Ishikawa (cell line): ENCODE data around the gene DKK3.

Experiments
- CEBPB ChIP-seq: IDR thresholded peaks from 2 replicates; pipeline ENCODE4 v1.6.1; 2012
- CREB1 ChIP-seq: IDR thresholded peaks from 2 replicates; pipeline ENCODE4 v1.6.1; 2012; ENCODE audit warnings: low read depth
- EGR1 ChIP-seq: IDR thresholded peaks from 2 replicates; pipeline ENCODE4 v1.6.1; 2012
- EP300 ChIP-seq: IDR thresholded peaks from 2 replicates; pipeline ENCODE4 v1.6.1; 2012; ENCODE audit warnings: borderline replicate concordance
- FOXM1 ChIP-seq: IDR thresholded peaks from 2 replicates; pipeline ENCODE4 v1.6.1; 2012; ENCODE audit warnings: low read depth, borderline replicate concordance
- MAX ChIP-seq: IDR thresholded peaks from 2 replicates; pipeline ENCODE4 v1.6.1; 2012
- NFIC ChIP-seq: IDR thresholded peaks from 2 replicates; pipeline ENCODE4 v1.6.1; 2012
- RAD21 ChIP-seq: IDR thresholded peaks from 2 replicates; pipeline ENCODE4 v1.6.1; 2012; ENCODE audit warnings: low read depth
- REST ChIP-seq: IDR thresholded peaks from 2 replicates; pipeline ENCODE4 v1.6.1; 2012; ENCODE audit warnings: low read depth, mild to moderate bottlenecking
- TAF1 ChIP-seq: IDR thresholded peaks from 2 replicates; pipeline ENCODE4 v1.6.1; 2012; ENCODE audit warnings: low read depth, mild to moderate bottlenecking
- TCF12 ChIP-seq: IDR thresholded peaks from 2 replicates; pipeline ENCODE4 v1.6.1; 2012; ENCODE audit warnings: low read depth
- TEAD4 ChIP-seq: IDR thresholded peaks from 2 replicates; pipeline ENCODE4 v1.6.1; 2012
- USF1 ChIP-seq: IDR thresholded peaks from 2 replicates; pipeline ENCODE4 v1.6.1; 2012
- YY1 ChIP-seq: IDR thresholded peaks from 2 replicates; pipeline ENCODE4 v1.6.1; 2012; ENCODE audit warnings: low read depth
- ZBTB7A ChIP-seq: IDR thresholded peaks from 2 replicates; pipeline ENCODE4 v1.6.1; 2012; ENCODE audit warnings: low read depth

DKK3 gene

GRCh38 chr11:11946180-11946579, 62.2 kb downstream of the DKK3 start:
- TF ChIP-seq USF1 (no peak), EGR1 (no peak), EP300 (no peak), MAX (no peak), REST (no peak), ZBTB7A (no peak), YY1 (no peak), TAF1 (no peak), CREB1 (no peak), TEAD4 (no peak), FOXM1 (no peak)

DNA sequence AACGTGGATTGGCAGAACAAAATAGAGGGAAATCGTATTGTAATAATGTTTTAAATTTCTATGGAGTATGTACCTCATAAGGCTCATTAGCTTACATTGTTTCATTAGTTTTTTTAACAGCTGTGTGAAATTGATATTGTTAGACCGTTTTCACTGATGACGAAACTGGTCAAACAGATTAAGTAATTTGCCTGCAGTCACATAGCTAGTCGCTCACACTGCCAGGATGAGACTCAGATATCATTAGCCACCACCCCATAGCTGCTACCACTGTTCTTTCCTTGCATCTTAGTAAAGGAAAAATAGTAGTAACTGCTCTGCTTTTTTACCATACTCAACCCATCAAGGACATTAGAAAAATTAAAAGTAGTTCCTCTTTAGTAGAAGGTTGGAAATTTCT, 64.0 kb downstream of the DKK3 start:
- TF ChIP-seq EP300 = no peak
- TF ChIP-seq CREB1 = no peak
- TF ChIP-seq TAF1 = no peak
- no peak for TF ChIP-seq YY1
- TF ChIP-seq TEAD4 = no peak
- no peak for TF ChIP-seq RAD21
- no peak for TF ChIP-seq EGR1
- no peak for TF ChIP-seq FOXM1
- TF ChIP-seq TCF12 = no peak
- no peak for TF ChIP-seq ZBTB7A
- TF ChIP-seq MAX = no peak
- TF ChIP-seq USF1 = no peak
- TF ChIP-seq CEBPB = no peak

DNA sequence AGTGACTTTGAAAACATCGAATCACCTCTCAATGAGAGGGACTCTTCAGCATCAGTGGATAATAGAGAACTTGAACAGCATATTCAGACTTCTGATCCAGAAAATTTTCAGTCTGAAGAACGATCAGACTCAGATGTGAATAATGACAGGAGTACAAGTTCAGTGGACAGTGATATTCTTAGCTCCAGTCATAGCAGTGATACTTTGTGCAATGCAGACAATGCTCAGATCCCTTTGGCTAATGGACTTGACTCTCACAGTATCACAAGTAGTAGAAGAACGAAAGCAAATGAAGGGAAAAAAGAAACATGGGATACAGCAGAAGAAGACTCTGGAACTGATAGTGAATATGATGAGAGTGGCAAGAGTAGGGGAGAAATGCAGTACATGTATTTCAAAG, 65.8 kb downstream of the DKK3 start:
- no peak for TF ChIP-seq TCF12
- TF ChIP-seq FOXM1 = no peak
- TF ChIP-seq CEBPB = no peak
- no peak for TF ChIP-seq CREB1
- TF ChIP-seq REST = no peak
- TF ChIP-seq MAX = no peak
- TF ChIP-seq TEAD4 = no peak
- no peak for TF ChIP-seq USF1
- TF ChIP-seq NFIC = no peak
- no peak for TF ChIP-seq YY1
- TF ChIP-seq EGR1 = no peak
- no peak for TF ChIP-seq TAF1

DNA sequence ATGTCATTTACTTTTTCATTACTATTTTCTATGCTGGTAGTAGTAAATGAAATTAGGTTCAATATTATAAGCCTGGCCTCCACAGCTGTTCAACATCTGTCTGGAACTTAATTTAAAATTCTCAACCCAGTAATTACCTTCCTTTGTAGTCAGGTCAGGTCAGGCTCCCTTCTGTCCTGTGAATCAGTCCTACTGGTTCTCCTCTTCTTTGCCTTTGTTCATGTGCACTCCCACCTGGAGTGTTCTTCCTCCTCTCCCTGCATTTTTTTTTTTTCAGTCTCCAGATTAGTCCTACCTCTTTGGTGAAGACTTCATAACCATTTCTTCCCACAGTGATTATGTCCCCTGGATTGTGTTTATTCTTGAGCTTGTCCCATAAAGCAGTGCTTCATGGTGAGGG, 67.9 kb downstream of the DKK3 start:
- no peak for TF ChIP-seq EGR1
- TF ChIP-seq NFIC = no peak
- TF ChIP-seq TCF12 = no peak
- TF ChIP-seq MAX = no peak
- no peak for TF ChIP-seq EP300

GRCh38 chr11:11937957-11938356, 70.5 kb downstream of the DKK3 start:
- TF ChIP-seq NFIC = no peak
- TF ChIP-seq TCF12 = no peak
- no peak for TF ChIP-seq YY1
- TF ChIP-seq ZBTB7A = no peak
- no peak for TF ChIP-seq CEBPB
- no peak for TF ChIP-seq EGR1
- no peak for TF ChIP-seq TAF1
- no peak for TF ChIP-seq FOXM1

DNA sequence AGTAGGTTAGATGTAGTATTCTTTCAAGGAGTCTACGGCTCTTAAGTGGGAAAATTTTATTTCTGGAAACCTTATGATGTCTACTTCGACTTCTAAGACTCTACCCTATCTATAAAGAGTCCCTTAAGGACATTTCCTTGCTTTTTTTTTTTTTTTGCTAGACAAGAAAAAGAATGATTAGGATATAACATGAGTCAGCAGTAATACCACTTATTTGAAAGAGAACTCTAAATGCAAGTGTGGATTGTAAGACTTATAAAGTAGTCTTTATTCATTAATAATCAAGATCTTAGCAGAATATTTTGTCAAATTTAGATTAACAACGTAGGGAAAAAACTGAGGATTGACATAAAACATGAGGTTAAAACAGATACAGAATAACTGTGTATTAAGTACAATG, 71.0 kb downstream of the DKK3 start:
- no peak for TF ChIP-seq TEAD4
- TF ChIP-seq EGR1 = no peak
- TF ChIP-seq RAD21 = no peak
- no peak for TF ChIP-seq REST
- no peak for TF ChIP-seq TCF12
- no peak for TF ChIP-seq MAX
- no peak for TF ChIP-seq USF1
- no peak for TF ChIP-seq FOXM1
- TF ChIP-seq NFIC = no peak
- TF ChIP-seq EP300 = no peak
